Natural killer cell (primary cell): ENCODE results near the gene XCR1. TPM values are rescaled to one million over a fixed set of nuclear protein-coding genes. Genes with fewer than 3 reads are reported as not detected.

Source experiments
- ATAC-seq, 3 donors: fragments of 150-1000 bp in 2 of 3; fragments of 200-7000 bp in 1 of 3; cut with Tn5 transposase; 1 replicate in 1 of 3; 2 replicates in 2 of 3; pipeline ENCODE4 v1.10.0; 2021; ENCODE audit warnings: mild to moderate bottlenecking in 2 of 3, moderate library complexity in 2 of 3
- DNase-seq, 2 donors: peaks; one replicate each; pipeline versions ENCODE4 v3.0.0 to v3.0.0-alpha.2; 2013 to 2021; ENCODE audit warnings: mixed read lengths in 1 of 2
- H3K27ac ChIP-seq: one replicate; pipeline ENCODE4 v1.5.1; 2013; ENCODE audit warnings: mild to moderate bottlenecking, low read length
- H3K27me3 ChIP-seq: one replicate; pipeline ENCODE4 v1.6.1; 2013; ENCODE audit warnings: low read length; ENCODE audit not compliant: control insufficient read depth, insufficient read depth
- H3K36me3 ChIP-seq: one replicate; pipeline ENCODE4 v1.6.1; 2013; ENCODE audit warnings: low read length; ENCODE audit not compliant: control insufficient read depth, insufficient read depth
- H3K4me1 ChIP-seq: one replicate; pipeline ENCODE4 v1.6.1; 2013; ENCODE audit warnings: low read length; ENCODE audit not compliant: control insufficient read depth, insufficient read depth
- H3K4me3 ChIP-seq: one replicate; pipeline ENCODE4 v1.5.1; 2013; ENCODE audit warnings: low read length
- H3K9me3 ChIP-seq: one replicate; pipeline ENCODE4 v1.6.1; 2013; ENCODE audit warnings: low read length; ENCODE audit not compliant: control insufficient read depth, insufficient read depth
- H3K27ac Mint-ChIP-seq, 2 donors: one replicate each; pipeline ENCODE4 v1.8.0; 2022; ENCODE audit warnings: mild to moderate bottlenecking in 2 of 2, mixed read lengths in 2 of 2, moderate library complexity in 1 of 2
- H3K27me3 Mint-ChIP-seq, 2 donors: one replicate each; pipeline ENCODE4 v1.8.0; 2022; ENCODE audit warnings: low read depth in 2 of 2, mixed read lengths in 2 of 2
- H3K36me3 Mint-ChIP-seq: one replicate; pipeline ENCODE4 v1.8.0; 2022; ENCODE audit warnings: mixed read lengths
- H3K4me1 Mint-ChIP-seq, 2 donors: one replicate each; pipeline ENCODE4 v1.8.0; 2022; ENCODE audit warnings: mixed read lengths in 2 of 2
- H3K4me3 Mint-ChIP-seq: one replicate; pipeline ENCODE4 v1.8.0; 2022; ENCODE audit warnings: mild to moderate bottlenecking, moderate library complexity, mixed read lengths
- H3K9me3 Mint-ChIP-seq, 2 donors: one replicate each; pipeline ENCODE4 v1.8.0; 2022; ENCODE audit warnings: mixed read lengths in 2 of 2
- CTCF ChIP-seq: fragments of 200-600 bp; IDR thresholded peaks from one replicate; pipeline ENCODE4 v1.8.0; 2022; ENCODE audit warnings: antibody characterized with exemption
- WGBS: methylation state at CpG from one replicate; pipeline ENCODE4 v1.1.7; 2013; ENCODE audit warnings: missing lambda C conversion rate; ENCODE audit not compliant: insufficient coverage; 5-methylcytosine and 5-hydroxymethylcytosine counted together
- intact Hi-C: fragments of 100-400 bp; cut with micrococcal nuclease; formaldehyde crosslinking; loops from one replicate; pipeline ENCODE4 v1.14.2; 2022
- total RNA-seq, 4 donors: library from RNA; stranded (reverse); fragments of 120-200 nt in 1 of 4; gene quantifications; one replicate each; pipeline versions ENCODE4 v1.2.3 to v1.2.4, GENCODE V29; 2013 to 2022

Gene XCR1
- total RNA-seq, 3 donors from 2014 or later (not counting 1 experiment from before 2014, with no cell fraction given): 0.21 TPM; not detected in 2

GRCh38 chr3:45976191-45977091 is 50.8 kb downstream of the XCR1 start:
- H3K36me3 ChIP-seq: peaks cover 37% of the 10 kb centered on the region
- WGBS: 46% methylated on average over 6 of the region's 6 CpGs
- H3K9me3 ChIP-seq: no peaks in the 10 kb centered on the region
- Mint-ChIP-seq H3K27me3 (no peaks in the 10 kb centered on the region), H3K36me3 (peaks cover 32% of the 10 kb centered on the region), H3K27ac (peak overlapping the region; percentile 53 to 88), H3K4me1 (peaks cover 39 to 47% of the 10 kb centered on the region in 2 donors), H3K4me3 (peak overlapping the region; percentile 38), H3K9me3 (no peaks in the 10 kb centered on the region)
- no peak for TF ChIP-seq CTCF
- ATAC-seq: peak; percentile 68 to 80 (median 77)
- peaks cover 78% of the 10 kb centered on the region for H3K4me1 ChIP-seq
- H3K27me3 ChIP-seq: no peaks in the 10 kb centered on the region
- no peak overlapping the region for H3K4me3 ChIP-seq
- H3K27ac ChIP-seq: peak overlapping the region; percentile 53
- peak in 1 of 2 donors; percentile 73 for DNase-seq
- intact Hi-C loops: loop anchor here (2.0 kb wide), 1 partner anchor 16 kb away; no protein-coding TSS in a partner anchor

- Histone ChIP-seq H3K27ac (peak overlapping the region; percentile 26), H3K4me1 (peaks cover 75% of the 10 kb centered on the region), H3K27me3 (no peaks in the 10 kb centered on the region), H3K9me3 (no peaks in the 10 kb centered on the region), H3K36me3 (peaks cover 32% of the 10 kb centered on the region), H3K4me3 (no peak overlapping the region)
- peak overlapping the region; percentile 26 for H3K4me3 Mint-ChIP-seq
- intact Hi-C loops: loop anchor here (2.0 kb wide), 1 partner anchor 17 kb away; no protein-coding TSS in a partner anchor
- 57% methylated on average over 5 of the region's 5 CpGs for WGBS
- peaks cover 34% of the 10 kb centered on the region for H3K36me3 Mint-ChIP-seq
- H3K27ac Mint-ChIP-seq: peak overlapping the region; percentile 53 to 88
- DNase-seq (peak in 1 of 2 donors; percentile 45), ATAC-seq (no peak)
- H3K9me3 Mint-ChIP-seq: no peaks in the 10 kb centered on the region
- TF ChIP-seq CTCF: no peak
- no peaks in the 10 kb centered on the region for H3K27me3 Mint-ChIP-seq
- peaks cover 40 to 48% of the 10 kb centered on the region in 2 donors for H3K4me1 Mint-ChIP-seq
Observed at GRCh38 chr3:45975686-45976085, 51.6 kb downstream of the XCR1 start.

GRCh38 chr3:45974686-45975085 is 52.6 kb downstream of the XCR1 start:
- H3K27ac ChIP-seq: no peak overlapping the region
- peaks cover 37% of the 10 kb centered on the region for H3K36me3 Mint-ChIP-seq

More at GRCh38 chr3:45974686-45975085, 52.6 kb downstream of the XCR1 start:
- H3K27ac Mint-ChIP-seq: no peak overlapping the region
- DNase-seq (no peak), ATAC-seq (no peak)
- WGBS: 81% methylated on average over 2 of the region's 4 CpGs
- Histone ChIP-seq H3K27me3 (no peaks in the 10 kb centered on the region), H3K4me1 (peaks cover 72% of the 10 kb centered on the region), H3K9me3 (no peaks in the 10 kb centered on the region), H3K4me3 (no peak overlapping the region), H3K36me3 (peaks cover 30% of the 10 kb centered on the region)
- no peak overlapping the region for H3K4me3 Mint-ChIP-seq
- H3K27me3 Mint-ChIP-seq: no peaks in the 10 kb centered on the region
- peaks cover 40 to 52% of the 10 kb centered on the region in 2 donors for H3K4me1 Mint-ChIP-seq
- intact Hi-C loops: no loop called here
- no peaks in the 10 kb centered on the region for H3K9me3 Mint-ChIP-seq
- no peak for TF ChIP-seq CTCF
